ENCODE measurements around the gene ADORA1.

DNA sequence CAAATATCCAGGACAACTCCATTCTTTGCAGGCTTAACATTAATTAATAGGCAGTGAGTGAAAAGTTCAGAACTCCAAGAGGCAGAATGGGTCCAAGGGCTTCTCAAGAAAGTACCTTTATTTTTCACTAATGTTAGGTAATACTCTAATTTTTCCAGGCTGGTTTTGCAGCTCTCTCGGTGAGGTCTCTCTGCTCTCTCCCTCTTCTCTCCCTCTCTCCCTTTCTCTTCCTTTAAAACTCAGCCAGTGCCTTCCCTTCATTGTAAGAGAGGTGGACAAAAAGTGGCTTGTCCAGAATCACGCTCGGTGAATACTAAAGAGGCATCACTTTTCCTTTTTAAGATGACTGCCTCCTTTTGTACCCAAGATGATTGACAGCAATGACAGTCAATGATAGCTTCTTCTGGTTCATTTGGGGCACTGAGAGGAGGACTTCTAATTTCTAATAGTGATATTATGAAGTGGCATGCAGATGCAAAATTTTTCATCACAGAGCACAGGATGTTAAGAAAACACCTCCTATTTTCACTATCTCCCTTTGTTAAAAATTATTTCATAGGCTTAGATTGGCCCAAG lies 60.3 kb downstream of the ADORA1 start:
- TF ChIP-seq, protein P1, sequence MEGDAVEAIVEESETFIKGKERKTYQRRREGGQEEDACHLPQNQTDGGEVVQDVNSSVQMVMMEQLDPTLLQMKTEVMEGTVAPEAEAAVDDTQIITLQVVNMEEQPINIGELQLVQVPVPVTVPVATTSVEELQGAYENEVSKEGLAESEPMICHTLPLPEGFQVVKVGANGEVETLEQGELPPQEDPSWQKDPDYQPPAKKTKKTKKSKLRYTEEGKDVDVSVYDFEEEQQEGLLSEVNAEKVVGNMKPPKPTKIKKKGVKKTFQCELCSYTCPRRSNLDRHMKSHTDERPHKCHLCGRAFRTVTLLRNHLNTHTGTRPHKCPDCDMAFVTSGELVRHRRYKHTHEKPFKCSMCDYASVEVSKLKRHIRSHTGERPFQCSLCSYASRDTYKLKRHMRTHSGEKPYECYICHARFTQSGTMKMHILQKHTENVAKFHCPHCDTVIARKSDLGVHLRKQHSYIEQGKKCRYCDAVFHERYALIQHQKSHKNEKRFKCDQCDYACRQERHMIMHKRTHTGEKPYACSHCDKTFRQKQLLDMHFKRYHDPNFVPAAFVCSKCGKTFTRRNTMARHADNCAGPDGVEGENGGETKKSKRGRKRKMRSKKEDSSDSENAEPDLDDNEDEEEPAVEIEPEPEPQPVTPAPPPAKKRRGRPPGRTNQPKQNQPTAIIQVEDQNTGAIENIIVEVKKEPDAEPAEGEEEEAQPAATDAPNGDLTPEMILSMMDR (IDR thresholded peaks at IDR 0.05): no peak
- no peak for TF ChIP-seq POLR2A (IDR thresholded peaks at IDR 0.05)
- no peak for TF ChIP-seq POLR2AphosphoS5 (IDR thresholded peaks at IDR 0.05)

Measured in prostate gland (tissue), 2 donors.